GM19023 (cell line): ENCODE measurements around the gene ARHGAP10.
"Not testable (repeated sequence)": the region's sequence is repeated elsewhere in the genome, so short reads cannot be mapped to it uniquely, and the experiment has no call there.

Experiments used
- ATAC-seq: cut with Tn5 transposase; IDR thresholded peaks from one replicate; pipeline ENCODE4 v1.9.1; 2021; ENCODE audit warnings: mild to moderate bottlenecking, moderate library complexity; ENCODE audit not compliant: unreplicated experiment

The ARHGAP10 gene

GRCh38 chr4:147975933-147976928 is 244.3 kb downstream of the ARHGAP10 start:
- no peak for ATAC-seq

DNA sequence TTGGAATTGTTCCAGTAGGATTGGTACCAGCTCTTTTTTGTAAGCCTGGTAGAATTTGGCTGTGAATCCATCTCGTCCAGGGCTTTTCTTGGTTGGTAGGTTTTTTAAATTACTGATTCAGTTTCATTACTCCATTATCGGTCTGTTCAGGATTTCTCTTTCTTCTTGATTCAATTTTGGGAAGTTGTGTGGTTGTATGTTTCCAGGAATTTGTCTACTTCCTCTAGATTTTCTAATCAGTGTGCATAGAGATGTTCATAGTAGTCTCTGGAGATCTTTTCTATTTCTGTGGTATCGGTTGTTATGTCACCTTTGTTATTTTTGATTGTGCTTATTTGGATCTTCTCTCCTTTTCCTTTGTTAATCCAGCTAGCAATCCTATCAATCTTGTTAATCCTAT is 248.7 kb downstream of the ARHGAP10 start:
- ATAC-seq, result no peak

- ATAC-seq, result peak; percentile 85
These were observed 249.4 kb downstream of the ARHGAP10 start for GRCh38 chr4:147981305-147981704.

GRCh38 chr4:147984065-147984777 is 252.3 kb downstream of the ARHGAP10 start:
- ATAC-seq, result no peak

GRCh38 chr4:147984778-147985138 is 252.9 kb downstream of the ARHGAP10 start:
- ATAC-seq, result no peak

DNA sequence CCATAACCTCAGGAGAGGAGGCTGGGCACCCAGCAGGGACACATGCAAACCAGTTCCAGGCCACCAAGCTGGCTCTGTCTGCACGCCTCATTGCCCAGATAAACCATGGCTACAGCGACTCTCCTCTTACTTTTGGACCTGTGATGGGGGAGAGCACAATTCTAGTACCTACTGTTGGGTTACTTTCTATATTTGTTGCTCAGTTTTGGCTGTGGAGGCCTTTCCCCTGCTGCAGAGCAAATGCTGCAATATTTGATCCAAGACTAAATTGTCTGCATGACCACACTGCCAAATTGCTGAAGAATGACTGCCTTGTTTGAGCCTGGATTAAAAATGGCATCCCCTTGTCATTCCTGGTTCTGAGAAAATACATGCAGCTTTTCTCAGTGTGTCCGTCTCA is 253.5 kb downstream of the ARHGAP10 start:
- ATAC-seq, result no peak

DNA sequence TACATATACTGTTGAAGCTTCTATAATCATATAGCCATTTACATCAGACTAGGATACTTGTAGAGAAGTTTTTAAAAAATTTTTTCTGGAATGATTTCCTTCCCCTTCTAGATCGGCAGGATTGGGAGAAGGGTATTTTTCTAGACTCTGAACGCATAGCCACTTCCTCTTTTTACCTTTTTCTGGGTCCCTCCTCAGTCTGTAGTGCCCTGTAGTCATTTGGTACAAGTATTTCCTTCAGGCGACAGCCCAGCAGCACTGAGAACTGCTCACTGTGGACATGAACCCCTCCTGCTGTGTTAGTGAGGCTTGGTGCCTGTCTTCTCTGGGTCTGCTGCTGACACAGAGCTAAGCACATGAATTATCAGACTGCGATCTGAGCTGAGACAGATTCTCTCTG is 255.4 kb downstream of the ARHGAP10 start:
- peak; percentile 64 for ATAC-seq

DNA sequence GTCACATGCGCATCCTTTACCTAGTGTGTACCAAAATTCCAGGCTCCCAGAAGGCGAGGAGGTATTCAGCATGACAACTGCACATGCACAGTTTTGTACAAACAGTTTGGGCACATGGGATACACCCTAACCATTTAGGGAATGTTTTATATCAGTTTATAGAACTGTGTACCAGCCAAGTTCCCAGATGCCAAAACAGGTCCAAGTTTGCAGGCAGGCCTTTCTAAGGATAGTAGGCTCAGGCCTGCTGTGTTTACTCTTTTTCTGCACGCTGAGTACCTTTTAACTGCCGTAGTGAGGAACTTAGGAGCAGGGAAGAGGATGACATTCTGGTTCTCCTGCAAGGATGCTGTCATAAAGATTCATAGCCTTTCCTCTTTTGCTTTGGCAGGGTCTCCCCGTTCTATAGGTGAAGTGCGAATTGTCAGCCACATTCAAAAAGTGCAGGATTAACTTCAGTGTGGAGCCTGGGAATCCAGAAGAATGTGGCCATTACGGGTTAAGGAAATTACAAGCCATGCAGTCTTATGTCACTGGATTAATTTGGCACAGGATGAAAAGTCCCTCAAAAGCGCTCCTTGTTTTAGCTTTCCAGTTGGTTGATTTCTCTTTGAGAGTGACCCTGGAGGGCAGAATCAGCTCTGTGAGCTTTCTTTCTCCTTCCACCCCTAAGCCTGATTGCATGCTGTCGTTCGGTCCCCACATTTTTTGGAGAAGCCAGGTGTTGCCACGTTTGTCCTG is 259.8 kb downstream of the ARHGAP10 start:
- no peak for ATAC-seq

DNA sequence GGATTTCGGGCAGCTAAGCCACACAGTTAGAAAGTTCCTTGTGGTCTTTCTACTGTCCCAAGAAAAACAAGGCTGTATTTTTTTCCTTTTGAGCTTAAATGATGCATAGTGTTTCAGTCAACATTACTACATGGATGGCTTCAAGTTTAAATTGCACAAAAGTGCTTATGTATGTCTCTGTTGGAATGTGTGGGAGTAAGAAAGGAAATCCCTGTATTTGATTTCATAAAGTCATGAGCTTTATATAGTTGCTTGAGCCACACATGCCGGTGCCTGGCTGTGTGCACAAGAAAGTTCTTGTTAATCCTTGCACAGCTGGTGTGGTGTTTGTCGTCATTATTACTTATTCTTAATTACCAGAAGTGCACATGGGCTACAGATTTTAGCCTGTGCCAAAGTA is 262.2 kb downstream of the ARHGAP10 start:
- ATAC-seq, result no peak

DNA sequence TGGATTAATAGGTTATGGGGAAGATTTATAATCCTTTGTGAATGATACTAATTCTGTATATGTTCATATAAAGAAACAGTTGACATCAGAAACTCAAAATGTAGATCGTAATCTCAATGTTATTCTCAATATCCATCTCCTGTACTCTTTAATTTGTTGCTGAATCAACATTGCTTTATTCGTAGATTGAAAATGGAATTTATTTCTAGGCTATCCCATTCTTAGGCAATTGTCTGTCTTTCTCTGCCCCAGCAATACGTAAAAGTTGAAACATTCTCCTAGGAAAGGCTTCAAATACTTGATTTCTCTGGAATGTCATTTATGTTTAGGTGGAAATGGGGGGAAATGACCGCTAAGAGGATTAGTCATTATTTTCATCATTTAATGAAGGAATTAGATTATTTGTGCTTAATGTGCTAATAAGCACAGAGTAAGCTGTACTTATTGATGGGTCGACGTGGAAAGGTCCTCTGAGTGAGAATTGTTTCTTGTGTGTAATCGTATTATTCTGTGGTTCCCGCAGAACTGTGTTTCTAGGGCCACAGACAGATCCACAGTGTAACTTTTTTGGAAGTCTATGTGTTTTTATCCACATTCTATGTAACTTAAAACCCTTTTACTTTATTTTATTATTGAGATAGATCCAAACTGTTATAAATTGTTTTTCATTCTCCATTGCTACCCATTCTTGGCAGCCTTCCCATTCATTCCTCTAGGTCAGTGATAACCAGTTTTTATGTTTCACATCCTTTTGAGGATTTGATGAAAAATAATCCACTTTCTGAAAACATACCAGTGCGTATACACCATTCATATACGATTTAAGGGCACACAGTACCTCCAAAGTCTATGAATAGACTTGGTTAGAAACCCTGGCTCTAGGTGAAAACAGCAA is 262.9 kb downstream of the ARHGAP10 start:
- ATAC-seq, result no peak

DNA sequence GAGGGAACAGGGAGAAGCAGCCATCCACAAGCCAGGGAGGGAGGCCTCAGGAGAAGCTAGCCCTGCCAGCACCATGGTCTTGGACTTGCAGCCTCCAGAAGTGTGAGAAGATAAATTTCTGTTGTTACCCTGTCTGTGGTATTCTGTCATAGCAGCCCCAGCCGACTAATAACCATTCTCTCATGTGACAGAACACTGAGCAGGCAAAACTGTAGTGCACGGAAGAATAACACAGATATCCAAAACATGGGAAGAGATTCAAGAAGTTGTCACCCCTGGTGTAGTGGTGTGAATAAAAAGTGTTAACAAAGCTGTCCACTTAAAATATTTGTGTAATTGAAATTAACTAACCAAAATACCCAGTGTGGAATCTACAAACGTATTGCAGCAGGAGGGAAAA is 265.0 kb downstream of the ARHGAP10 start:
- no peak for ATAC-seq

- not testable (repeated sequence) for ATAC-seq
These were observed 268.1 kb downstream of the ARHGAP10 start for GRCh38 chr4:148000038-148000437.

DNA sequence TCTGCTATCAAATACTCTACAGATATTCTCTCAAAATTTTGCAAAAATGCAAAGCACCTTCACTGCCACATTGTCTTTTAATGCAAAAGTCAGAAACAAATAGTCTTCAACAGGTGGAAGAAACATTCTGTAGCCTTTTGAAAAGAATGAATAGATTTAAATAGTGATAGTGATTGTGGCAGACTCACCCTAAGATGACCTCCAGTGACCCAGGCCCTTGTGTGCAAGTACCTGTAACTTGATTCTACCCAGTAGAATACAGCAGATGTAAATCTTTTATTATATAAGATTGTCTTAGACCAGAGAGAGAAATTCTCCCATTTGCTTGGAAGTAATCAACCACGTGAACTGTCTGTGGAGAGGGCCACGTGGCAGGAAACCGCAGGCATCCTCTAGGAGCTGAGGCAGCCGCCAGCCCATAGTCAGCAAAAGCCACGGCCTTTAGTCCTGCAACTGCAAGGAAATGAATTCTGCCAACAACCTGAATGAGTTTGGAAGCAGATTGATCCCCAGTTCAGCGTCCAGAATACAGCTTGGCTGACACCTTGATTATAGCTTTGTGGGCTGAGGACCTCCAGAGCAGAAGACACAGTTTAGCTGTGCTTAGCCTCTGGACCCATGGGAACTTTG is 272.5 kb downstream of the ARHGAP10 start:
- no peak for ATAC-seq

- ATAC-seq, result no peak
These were observed 274.1 kb downstream of the ARHGAP10 start for GRCh38 chr4:148006001-148006400.

GRCh38 chr4:148007314-148007760 is 275.4 kb downstream of the ARHGAP10 start:
- ATAC-seq, result no peak

DNA sequence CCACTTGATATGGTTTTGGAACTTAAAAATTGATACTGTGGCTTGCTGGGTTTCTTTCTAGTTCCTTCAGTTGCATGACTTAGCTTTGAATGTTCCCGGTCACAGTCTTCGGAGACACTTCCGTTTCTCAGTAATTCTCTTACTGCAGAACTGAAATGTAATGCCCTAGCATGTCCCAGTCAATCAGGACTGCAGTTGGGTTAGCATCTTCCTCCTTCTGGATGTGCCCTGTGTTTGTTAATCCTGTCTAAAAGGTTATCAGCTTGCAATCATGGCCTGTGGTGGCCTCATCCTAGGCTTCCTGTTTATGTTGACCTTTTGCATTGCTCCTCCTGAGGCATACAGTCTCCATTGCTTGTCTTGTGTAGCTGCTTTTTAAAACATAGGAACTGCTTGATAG is 275.9 kb downstream of the ARHGAP10 start:
- ATAC-seq, result no peak

- ATAC-seq, result no peak
These were observed 283.2 kb downstream of the ARHGAP10 start for GRCh38 chr4:148015058-148015457.

- no peak for ATAC-seq
These were observed 283.6 kb downstream of the ARHGAP10 start for GRCh38 chr4:148015468-148015867.

GRCh38 chr4:148016063-148016637 is 284.3 kb downstream of the ARHGAP10 start:
- ATAC-seq, result no peak
